HG03095 (cell line): ENCODE measurements around the gene MED8.

Experiments used
- ATAC-seq: cut with Tn5 transposase; IDR thresholded peaks from one replicate; pipeline ENCODE4 v1.9.1; 2021; ENCODE audit warnings: moderate library complexity; ENCODE audit not compliant: unreplicated experiment

The MED8 gene, protein sequence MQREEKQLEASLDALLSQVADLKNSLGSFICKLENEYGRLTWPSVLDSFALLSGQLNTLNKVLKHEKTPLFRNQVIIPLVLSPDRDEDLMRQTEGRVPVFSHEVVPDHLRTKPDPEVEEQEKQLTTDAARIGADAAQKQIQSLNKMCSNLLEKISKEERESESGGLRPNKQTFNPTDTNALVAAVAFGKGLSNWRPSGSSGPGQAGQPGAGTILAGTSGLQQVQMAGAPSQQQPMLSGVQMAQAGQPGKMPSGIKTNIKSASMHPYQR

DNA sequence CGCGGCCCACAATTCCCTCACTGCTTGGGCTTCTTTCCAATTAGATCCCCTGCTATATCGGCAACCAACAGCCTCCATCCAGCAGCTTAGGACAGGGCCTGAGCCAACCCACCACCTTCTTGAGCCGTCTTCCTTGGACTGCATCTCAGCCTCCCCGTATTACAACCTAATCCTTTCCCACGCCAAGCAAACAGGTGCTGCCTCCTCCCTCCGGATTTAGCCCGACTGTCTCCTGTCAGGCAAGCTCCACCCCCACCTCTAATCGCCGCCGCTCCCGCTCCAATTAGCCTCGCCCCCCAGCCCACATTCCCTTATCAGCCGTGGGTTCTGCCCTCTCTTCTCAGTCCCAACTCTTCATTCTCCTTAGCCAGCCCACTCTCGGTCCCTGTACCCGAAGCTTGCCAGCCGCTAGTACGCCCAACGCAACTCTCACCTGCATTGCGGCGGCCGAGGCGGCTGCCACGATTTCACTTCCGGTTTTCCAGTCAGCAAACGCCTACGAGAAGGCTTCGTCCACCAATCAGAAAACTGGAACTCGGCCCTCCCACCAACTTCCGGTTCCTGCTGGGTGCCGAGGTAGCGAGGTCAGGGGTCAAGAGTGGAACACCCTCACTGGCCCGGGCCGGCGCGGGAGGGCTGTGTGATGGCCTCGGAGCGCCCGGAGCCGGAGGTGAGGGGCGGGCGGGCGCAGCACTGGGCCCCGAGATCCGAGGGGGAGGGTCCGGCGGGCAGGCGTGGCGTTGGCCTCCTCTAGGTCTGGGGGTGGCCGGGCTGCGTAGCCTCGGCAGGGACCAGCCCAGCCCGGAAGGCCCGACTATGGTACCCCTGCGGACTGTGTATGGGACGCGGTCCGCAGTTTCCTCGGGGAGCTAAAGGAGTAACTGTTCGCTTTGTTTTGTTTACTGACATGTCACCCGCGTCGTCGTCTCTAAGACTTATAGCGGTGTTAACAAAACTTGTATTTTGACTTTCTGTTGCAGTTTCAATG is at the start of gene MED8, which contains the start of gene SZT2:
Gene MED8, minus strand, starts transcription at position 475 of the 988 bp plus-strand sequence. Its CDS starts 36 bp downstream, at position 439.
Gene SZT2, plus strand, starts transcription at position 574 of the 988 bp plus-strand sequence. Its CDS starts 70 bp downstream, at position 644.
- ATAC-seq, result peak; percentile 80

DNA sequence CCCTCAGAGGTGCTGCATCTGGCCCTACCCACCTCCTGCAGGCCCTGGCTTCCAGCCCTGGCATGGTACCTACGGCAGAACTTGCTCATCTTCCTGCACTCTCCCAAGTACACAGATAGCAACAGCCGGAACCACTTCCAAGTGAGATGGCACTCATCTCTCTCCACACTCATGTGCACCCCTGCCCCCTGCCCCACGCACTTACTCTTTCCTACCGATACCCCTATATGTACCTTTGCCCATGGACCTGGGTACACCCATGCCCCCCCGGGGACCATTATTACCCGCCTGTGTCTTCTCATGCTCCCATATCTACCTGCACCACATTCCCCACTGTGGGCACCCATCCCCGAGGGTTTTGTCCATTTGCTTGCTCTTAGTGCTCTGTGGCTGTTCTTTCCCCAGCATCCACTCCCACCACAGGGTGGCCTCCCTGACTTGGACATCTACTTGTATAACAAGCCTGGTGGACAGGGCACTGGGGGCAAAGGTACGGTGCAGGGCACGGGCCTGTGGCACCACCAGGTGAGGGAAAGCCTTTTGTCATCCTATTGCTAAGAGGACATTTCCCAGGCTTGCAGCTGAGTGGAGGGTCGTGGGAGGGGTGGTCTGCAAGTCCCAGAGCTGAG is 49.5 kb upstream of the MED8 start:
- ATAC-seq, result no peak

DNA sequence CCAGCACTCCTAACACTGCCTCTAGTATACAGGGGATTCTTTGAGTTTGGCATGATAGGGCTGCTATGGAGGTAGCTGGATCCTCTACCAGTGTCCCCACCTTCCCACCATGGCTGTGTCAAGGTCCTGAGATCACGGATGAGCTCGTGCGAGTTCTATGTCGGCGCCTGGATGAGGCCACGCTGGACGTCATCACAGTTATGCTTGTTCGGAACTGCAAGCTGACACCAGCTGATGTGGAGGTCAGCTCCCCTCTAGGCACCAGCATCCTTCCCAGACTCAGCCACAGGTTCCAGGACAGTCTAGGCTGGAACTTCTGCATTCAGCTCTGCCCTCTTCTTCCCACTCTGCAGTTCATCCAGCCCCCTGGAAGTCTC is 49.0 kb upstream of the MED8 start:
- no peak for ATAC-seq

DNA sequence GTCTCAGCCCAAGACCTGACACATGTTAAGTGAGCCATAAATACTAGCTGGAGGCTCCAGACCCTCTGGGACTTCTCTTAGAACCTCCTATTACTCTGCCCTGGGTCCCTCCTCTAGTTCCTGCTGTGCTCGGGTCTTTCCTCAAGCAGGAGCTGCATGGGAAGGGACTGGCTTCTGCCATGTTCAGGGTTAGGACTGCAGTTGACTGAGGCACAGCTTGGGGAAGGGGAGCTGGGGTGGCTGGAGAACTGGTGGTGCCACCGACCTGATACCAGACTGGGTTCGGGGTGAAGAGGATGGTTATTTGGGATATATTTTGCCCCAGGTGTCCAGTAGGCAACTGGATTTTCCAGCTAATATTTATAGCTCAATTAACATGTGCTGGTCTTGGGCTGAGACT is 48.4 kb upstream of the MED8 start:
- no peak for ATAC-seq

DNA sequence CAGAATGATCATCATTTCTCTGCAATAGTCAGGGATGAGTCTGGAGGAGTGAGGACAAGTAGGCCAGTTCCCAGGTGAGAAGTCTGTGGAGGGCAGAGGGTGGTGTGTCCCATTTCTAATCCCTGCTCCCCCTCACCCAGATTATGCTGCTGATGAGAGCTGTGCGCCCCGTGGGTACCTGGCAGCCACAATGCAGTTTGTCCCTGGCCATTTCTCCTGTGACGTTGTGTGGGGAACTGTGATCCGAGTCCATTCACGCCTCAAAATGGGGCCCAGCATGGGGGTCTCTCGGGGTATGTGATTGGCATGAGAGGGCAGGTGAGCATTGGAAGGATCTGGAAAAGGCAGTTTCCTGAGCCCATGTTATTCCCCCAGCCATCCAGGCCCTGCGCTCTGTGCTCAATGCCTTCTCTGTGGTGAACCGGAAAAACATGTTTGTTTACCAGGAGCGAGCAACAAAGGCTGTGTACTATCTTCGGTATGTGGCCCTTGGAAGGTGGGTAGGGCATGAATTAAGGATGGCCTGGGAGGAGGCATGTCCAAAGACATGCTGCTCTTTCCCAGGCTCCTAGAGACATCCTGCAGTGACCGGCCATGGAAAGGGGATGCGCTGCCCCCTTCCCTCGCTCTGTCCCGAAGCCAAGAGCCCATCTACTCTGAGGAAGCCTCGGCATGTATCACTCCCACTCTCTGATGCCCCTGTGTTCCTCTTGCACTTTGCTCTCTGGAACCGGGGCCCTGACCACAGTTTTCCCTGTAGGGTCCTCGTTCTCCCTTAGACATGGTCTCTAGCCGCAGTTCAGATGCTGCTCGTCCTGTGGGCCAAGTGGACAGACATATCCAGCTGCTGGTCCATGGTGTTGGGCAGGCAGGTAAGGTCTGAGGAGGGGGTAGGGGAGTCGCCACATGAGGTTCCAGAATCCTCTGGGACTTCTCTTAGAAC is 47.7 kb upstream of the MED8 start:
- no peak for ATAC-seq

DNA sequence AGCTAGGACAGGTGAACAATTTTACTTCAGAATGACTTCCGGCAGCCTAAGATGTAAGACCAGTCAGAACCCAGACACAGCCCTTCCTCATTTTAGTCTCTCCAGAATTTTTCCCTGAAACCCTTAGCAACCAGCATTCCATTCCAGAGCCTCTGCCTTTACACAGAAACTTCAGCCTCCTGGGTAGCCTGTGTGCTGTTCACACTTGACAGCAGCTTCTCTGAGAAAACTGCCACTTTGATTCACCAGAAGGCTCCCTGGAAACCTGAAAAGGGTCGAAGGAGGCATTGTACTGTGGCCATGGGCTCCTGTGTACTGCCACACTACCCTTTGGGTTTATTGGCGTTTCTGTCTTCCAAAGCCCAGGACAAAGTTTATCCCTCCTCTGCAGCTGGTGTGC is 46.8 kb upstream of the MED8 start:
- no peak for ATAC-seq

DNA sequence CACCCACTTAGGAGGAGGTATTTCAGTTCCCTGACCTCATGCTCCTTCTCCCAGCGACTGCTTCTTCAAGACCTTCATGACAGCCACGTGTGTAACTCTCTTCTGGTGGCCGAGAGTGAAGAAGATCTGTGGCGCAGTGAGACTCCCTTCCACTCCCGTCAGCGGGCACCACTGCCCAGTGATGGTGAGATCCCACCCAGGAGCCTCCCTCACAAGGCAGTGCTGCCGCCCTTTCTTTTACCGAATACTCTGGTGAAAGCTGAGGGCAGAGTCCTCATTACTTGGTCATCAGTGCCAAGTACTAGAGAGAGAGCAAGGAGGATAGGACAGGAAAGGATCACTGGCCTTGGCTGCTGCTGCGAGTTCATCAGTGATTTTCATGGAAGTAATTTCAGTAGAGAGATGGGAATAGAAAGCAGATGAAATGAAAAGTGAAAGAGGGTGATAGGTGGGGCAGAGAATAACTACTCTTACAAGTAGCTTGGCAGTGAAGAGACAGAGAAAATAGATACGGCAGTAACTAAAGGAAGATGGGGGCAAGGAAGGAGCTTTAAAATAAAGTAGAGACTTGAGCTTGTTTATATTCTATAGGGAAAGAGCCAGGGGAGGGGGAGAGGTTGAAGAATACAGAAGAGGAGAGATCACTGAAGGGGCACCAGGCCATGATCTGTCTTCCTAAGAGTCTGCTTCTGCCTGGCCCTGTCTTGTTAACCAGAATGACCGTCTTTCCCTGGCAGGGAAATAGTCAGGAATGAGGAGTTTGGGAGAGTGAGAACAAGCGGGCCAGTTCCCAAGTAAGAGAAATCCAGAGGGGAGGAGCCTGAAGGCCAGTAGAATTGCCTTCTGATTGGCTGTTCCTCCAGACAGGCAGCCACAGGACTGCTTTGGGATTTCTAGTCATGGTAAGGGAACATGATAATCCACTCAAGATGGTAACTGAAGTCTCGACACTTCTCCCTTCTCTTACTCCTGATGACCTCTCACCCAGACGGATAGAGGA is 45.8 kb upstream of the MED8 start:
- no peak for ATAC-seq

DNA sequence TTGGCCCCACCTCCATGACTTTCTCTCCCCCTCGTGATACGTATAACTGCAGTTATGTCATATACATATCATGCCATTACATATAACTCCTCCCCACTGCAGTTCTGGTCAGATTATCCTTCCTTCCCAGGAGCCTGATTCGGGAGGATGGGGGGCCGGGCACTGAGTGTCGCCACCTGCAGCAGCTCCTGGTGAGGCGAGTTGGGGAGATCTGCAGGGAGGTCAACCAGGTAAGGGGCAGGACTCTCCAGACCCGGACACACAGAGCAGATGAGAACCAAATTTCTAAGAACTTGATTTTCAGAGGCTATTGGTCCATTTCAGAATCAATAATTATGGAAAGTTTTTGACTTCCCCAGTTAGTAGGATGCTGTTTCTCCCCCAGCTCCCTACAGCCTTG is 44.7 kb upstream of the MED8 start:
- ATAC-seq, result no peak

DNA sequence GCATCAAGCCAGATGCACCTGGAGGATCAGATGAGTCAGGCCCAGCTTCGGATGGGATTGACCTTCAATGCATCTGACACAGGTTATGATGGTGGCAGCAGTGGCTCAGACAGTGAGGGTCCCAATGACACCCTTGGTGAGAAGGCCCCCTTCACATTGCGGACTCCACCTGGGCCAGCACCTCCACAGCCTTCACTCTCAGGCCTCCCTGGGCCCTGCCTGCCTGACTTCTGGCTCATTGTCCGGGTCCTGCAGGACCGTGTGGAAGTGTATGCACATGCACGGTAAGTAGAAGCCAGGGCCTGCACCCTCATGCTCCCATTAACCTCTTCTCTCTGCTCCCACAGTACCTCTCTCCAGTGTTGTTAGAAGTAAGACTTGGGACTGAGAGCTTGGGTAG is 43.3 kb upstream of the MED8 start:
- ATAC-seq, result no peak

DNA sequence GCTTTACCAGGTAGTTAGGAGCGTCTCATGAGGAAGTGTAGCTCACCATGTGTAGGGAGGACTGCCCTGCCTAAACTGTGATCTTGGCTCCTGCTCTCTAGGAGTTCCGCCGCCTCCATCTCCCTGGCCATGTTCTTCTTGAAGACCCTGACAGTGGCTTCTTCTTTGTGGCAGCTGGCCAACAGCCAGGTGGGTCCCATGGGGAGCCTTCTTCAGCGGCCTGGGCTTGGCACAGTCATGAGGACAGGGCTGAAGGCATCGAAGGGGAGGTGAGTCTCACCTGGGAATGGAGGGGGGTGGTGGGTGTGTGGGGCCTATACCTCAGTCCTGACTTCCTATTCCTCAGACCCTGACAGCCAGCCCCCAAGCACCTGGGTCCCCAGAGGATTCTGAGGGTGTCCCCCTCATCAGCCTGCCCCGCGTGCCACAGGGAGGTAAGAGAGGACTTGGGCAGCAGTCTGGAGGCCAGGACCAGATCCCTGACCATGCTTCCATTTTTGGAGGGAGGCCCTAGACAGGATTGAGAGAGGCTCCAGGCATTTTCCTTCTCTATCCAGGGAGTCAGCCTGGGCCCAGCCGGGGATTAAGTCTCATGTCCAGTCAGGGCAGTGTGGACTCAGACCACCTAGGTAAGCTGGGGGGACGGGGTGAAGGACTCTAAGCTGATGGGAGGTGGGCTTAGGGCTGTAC is 42.7 kb upstream of the MED8 start:
- no peak for ATAC-seq

DNA sequence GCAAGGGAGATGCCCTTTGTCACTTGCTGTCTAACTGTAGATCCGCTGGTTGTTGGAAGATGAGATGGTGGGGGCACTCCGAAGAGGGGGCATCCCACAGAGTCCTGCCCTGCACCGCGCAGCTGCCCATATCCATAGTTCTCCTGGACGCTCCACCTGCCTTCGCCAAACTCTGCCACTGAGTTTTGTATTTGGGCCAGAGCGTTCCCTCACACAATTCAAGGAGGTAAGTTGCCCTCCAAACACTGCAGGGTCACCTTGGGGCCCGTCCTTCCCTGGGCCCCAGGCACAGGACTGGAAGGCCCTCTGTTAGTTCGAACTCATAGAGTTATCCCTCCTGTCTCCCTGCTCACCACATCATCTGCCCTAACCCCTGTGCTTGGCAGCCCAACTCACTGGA is 42.1 kb upstream of the MED8 start:
- no peak for ATAC-seq

DNA sequence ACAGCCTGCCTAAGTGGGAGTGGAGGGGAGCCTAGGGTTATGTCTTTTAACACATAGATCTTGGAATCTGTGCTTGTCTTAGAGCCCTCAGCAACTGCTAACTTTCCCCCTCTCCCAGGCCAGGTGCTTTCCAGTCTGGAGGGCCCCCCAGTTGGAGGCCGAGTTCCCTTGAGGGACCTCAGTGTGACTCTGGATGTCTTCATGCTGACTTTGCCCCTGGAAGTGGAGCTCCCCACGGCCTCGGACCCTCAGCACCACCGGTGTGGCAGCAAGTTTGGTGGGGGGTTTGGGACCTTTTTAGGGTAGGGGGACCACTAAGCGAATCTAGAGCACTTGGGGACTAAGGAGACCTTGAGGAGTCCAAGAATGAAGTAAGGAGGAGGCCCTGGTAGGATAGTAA is 41.2 kb upstream of the MED8 start:
- ATAC-seq, result no peak

DNA sequence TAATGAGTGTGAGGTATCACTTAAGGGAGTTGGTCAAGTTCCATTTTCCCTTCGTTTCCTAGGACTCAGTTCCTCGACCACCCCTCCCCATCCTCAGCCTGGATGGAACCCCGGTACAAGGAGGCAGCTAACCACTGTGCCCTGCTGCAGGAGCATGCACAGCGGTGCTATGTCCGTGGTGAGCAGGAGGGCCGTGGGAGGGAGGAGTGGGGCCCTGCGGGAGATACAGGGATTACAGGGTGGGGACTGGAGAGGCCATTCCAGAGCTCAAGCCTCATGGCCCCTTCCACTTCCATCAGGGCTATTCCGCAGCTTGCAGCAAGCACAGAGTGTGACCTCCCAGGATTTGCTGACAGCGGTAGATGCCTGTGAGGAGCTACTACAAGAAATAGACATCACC is 38.3 kb upstream of the MED8 start:
- ATAC-seq, result no peak

DNA sequence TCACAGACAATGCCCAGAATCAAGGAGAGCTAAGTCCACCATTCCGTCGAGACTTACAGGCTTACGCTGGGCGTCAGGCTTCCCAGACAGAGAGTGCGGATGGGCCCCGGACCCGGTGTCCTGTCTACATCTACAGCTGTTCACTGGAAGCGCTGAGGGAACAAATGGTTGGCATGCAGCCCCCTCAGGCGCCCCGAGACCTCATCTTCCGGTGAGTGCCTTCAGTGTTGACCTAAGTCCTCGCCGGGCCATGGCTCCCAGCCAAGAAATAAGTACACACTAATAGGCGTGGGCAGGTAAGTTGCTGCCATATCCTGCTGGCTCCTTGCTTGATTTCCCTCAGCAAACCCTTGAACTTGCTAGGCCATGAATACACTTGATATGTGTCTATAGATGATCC is 37.9 kb upstream of the MED8 start:
- ATAC-seq, result no peak

DNA sequence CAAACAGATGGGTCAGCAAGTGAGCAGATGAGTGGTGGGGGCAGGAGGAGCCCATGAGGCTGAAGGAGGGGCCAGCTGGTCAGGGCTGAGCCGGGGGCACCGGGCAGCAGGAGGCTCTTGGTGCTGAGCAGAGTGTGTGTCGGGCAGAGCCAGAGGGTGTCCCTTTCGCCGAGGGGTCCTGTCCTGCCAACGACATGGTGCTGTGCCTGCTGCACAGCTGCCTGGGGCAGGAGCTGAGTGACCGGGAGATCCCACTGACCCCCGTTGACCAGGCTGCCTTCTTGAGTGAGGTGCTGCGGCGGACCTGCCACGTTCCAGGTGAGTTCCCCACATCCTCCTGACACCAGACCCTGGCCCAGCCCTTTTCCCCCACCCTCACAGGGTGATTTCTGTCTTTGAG is 36.6 kb upstream of the MED8 start:
- no peak for ATAC-seq

DNA sequence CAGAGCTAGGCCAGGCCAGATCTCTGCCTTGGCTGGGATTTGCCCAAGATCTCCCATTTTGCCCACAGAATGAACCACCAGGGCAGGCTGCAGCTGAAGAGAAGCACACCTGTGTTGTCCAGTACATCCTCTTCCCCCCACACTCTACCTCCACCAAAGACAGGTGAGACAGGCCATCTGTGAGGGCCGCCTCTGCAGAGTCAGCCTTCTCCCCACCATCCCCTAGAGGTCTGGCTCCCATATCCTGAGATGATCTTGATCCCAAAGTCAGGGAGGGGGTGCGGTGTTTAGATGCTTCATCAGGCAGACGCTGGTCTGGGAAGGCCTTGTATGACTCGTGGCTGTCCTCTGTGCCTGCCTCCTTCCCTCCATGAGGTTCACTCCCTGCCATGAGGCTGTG is 35.4 kb upstream of the MED8 start:
- no peak for ATAC-seq

DNA sequence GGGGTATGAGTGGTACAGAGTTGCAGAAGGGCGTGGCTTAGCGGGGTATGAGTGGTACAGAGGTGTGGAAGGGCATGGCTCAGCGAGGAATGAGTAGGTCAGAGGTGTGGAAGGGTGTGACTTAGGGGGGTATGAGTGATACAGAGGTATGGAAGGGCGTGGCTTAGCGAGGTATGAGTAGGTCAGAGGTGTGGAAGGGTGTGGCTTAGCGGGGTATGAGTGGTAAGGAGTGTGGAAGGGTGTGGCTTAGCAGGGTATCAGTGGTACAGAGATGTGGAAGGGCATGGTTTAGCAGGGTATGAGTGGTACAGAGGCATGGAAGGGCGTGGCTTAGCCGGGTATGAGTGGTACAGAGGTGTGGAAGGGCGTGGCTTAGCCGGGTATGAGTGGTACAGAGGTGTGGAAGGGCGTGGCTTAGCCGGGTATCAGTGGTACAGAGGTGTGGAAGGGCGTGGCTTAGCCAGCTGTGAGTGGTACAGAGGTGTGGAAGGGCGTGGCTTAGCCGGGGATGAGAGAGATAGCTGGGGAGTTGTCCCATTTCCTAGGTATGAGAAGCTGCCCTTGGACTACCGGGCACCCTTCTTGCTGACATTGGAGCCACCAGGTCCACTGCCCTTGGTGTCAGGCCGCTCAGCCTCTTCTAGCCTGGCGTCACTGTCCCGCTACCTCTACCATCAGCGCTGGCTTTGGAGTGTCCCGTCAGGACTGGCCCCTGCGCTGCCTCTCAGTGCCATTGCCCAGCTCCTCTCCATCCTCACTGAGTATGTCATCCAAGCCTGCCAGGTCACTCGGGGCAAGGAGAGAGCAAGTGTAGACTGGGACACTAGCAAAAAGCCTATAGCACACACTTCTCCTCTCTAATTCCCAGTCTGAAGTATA is 34.3 kb upstream of the MED8 start:
- no peak for ATAC-seq
